CD4-positive, alpha-beta memory T cell (primary cell): ENCODE results near the gene BMX. TPM values are rescaled to one million over a fixed set of nuclear protein-coding genes. Genes with fewer than 3 reads are reported as not detected.

Source experiments
- CTCF ChIA-PET: fragments of 350-600 bp; sonication (Branson Sonifier 250); formaldehyde crosslinking; loops from one replicate; lab custom pipeline; 2021; ENCODE audit warnings: inconsistent platforms; ENCODE audit not compliant: partially characterized antibody; lab: Charles Lee
- POLR2A ChIA-PET: fragments of 350-600 bp; sonication (Branson Sonifier 250); formaldehyde crosslinking; loops from one replicate; lab custom pipeline; 2021; ENCODE audit not compliant: partially characterized antibody; lab: Charles Lee
- DNase-seq, 5 donors: peaks; one replicate each; pipeline versions ENCODE4 v3.0.0 to v3.0.0-alpha.2; 2020 to 2022; ENCODE audit warnings: mixed read lengths in 1 of 5
- H3K27ac ChIP-seq: one replicate; pipeline ENCODE4 v1.7.0; 2013; ENCODE audit warnings: low read depth, low read length
- H3K27me3 ChIP-seq: 2 replicates; pipeline ENCODE4 v1.7.0; 2013; ENCODE audit warnings: mild to moderate bottlenecking, low read length, moderate library complexity; ENCODE audit not compliant: insufficient read depth
- H3K36me3 ChIP-seq: 2 replicates; pipeline ENCODE4 v1.7.0; 2013; ENCODE audit warnings: mild to moderate bottlenecking, low read length, moderate library complexity; ENCODE audit not compliant: insufficient read depth
- H3K4me1 ChIP-seq: 2 replicates; pipeline ENCODE4 v1.7.0; 2013; ENCODE audit warnings: mild to moderate bottlenecking, low read length, moderate library complexity; ENCODE audit not compliant: insufficient read depth
- H3K4me3 ChIP-seq, 2 donors: one replicate each; pipeline ENCODE4 v1.7.0; 2013; ENCODE audit warnings: low read length in 2 of 2, mild to moderate bottlenecking in 1 of 2
- H3K9me3 ChIP-seq, 2 donors: one replicate each; pipeline ENCODE4 v1.7.0; 2013; ENCODE audit warnings: low read length in 2 of 2, control low read depth in 1 of 2; ENCODE audit not compliant: control insufficient read depth in 1 of 2
- H3K27ac Mint-ChIP-seq, 7 donors: one replicate each; pipeline ENCODE4 v1.8.0; 2020 to 2021; ENCODE audit warnings: mixed read lengths in 7 of 7, mild to moderate bottlenecking in 6 of 7, inconsistent platforms in 3 of 7, moderate library complexity in 3 of 7
- H3K27me3 Mint-ChIP-seq, 2 donors: one replicate each; pipeline ENCODE4 v1.8.0; 2020 to 2021; ENCODE audit warnings: mixed read lengths in 2 of 2
- H3K36me3 Mint-ChIP-seq, 2 donors: one replicate each; pipeline ENCODE4 v1.8.0; 2020 to 2021; ENCODE audit warnings: mixed read lengths in 2 of 2, inconsistent platforms in 1 of 2, mild to moderate bottlenecking in 1 of 2
- H3K4me1 Mint-ChIP-seq, 4 donors: one replicate each; pipeline ENCODE4 v1.8.0; 2020 to 2021; ENCODE audit warnings: mixed read lengths in 4 of 4, mild to moderate bottlenecking in 1 of 4
- H3K4me3 Mint-ChIP-seq, 8 donors: one replicate each; pipeline ENCODE4 v1.8.0; 2020 to 2021; ENCODE audit warnings: mixed read lengths in 8 of 8, mild to moderate bottlenecking in 7 of 8, moderate library complexity in 6 of 8, inconsistent platforms in 3 of 8
- H3K9me3 Mint-ChIP-seq, 8 donors: one replicate each; pipeline ENCODE4 v1.8.0; 2020 to 2021; ENCODE audit warnings: mixed read lengths in 8 of 8, mild to moderate bottlenecking in 5 of 8, inconsistent platforms in 3 of 8, moderate library complexity in 1 of 8
- intact Hi-C: fragments of 100-400 bp; cut with micrococcal nuclease; formaldehyde crosslinking; loops from one replicate; pipeline ENCODE4 v1.15.1; 2023
- polyA plus RNA-seq, 2 donors: library from polyadenylated mRNA; unstranded; fragments of 300-500 nt; fragmentation: Illumina TruSeq; gene quantifications; one replicate each; pipeline ENCODE4 v1.2.3, GENCODE V29; 2021
- total RNA-seq, 2 experiments: library from RNA; stranded (reverse); gene quantifications; one replicate each; pipeline ENCODE4 v1.2.3, GENCODE V29; 2021

Gene BMX
- total and polyA plus RNA-seq, 4 experiments from 2014 or later, result not detected

DNA sequence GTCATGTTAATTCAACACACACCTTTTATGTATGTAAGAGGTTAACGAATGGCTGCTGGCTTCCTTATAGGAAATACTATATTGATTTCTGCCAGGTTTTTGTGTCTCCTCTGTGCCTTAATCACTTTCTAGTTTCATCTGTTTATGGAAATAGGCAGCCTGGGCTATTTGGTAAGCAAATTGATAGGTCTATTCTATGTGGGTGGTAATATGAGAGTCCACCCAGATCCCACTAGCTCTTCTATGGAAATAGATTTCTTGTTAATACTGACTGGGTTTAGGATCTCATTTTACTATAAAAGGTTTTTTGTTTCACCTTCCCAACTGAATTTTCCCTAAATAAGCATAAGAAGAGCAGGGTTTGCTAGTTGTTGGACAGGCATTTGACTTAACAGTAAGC lies 4.1 kb downstream of the BMX start:
- Histone ChIP-seq H3K9me3 (no peaks in the 10 kb centered on the region), H3K27me3 (no peaks in the 10 kb centered on the region), H3K27ac (no peak overlapping the region), H3K4me1 (no peaks in the 10 kb centered on the region), H3K4me3 (no peak overlapping the region), H3K36me3 (no peaks in the 10 kb centered on the region)
- H3K27me3 Mint-ChIP-seq, result peaks cover 5 to 8% of the 10 kb centered on the region in 2 donors
- ChIA-PET CTCF (no interaction called here), POLR2A (no interaction called here)
- H3K4me1 Mint-ChIP-seq, result no peaks in the 10 kb centered on the region
- DNase-seq, result no peak
- H3K27ac Mint-ChIP-seq, result no peak overlapping the region
- no peak overlapping the region for H3K4me3 Mint-ChIP-seq
- no peaks in the 10 kb centered on the region for H3K36me3 Mint-ChIP-seq
- H3K9me3 Mint-ChIP-seq, result no peaks in the 10 kb centered on the region
- intact Hi-C loops, result no loop called here

DNA sequence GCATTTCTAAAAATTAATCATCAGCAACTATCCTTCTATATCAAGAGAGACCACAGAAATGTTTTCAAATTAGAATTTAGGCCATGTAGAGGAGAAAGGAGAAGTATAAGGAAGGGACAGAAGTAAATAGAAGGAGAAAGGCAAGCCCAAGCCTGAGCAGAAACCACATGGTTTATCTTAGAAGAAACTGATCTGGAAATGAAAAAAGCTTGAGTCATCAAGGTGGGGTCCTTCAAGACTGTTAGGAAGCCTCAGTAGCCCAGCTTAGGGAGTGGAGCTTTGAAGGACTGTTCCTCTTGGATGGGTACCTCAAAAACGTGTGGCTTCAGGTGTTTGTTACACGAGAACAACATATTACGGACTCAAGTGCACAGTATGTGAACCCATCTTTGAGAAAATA lies 4.5 kb downstream of the BMX start:
- Histone ChIP-seq H3K9me3 (no peaks in the 10 kb centered on the region), H3K27me3 (no peaks in the 10 kb centered on the region), H3K4me1 (no peaks in the 10 kb centered on the region), H3K27ac (no peak overlapping the region), H3K4me3 (no peak overlapping the region), H3K36me3 (no peaks in the 10 kb centered on the region)
- intact Hi-C loops, result no loop called here
- Mint-ChIP-seq H3K4me3 (no peak overlapping the region), H3K36me3 (no peaks in the 10 kb centered on the region), H3K27me3 (peaks cover 5 to 8% of the 10 kb centered on the region in 2 donors), H3K27ac (no peak overlapping the region), H3K9me3 (no peaks in the 10 kb centered on the region), H3K4me1 (no peaks in the 10 kb centered on the region)
- ChIA-PET CTCF (no interaction called here), POLR2A (no interaction called here)
- DNase-seq, result no peak

DNA sequence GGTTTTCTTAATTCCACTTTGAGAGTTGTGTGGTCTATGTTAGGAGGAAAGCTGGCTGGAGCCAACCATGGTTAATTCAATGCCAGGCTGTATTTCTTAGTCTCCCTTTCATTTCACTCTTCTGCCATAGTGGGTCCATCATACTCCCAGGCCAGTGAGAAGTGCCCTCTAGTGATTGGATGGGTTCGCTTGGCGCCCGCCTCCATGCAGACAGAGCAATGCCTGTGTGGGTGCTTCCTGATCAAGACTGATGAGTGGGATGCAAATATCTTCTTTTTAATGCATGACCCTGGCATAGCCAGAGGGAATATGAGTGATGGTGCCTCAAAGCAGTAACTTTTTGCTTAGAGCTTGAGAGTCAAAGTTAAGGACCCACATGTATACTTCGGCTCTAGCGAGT lies 6.4 kb downstream of the BMX start:
- Histone ChIP-seq H3K4me1 (no peaks in the 10 kb centered on the region), H3K9me3 (no peaks in the 10 kb centered on the region), H3K4me3 (no peak overlapping the region), H3K36me3 (no peaks in the 10 kb centered on the region), H3K27me3 (no peaks in the 10 kb centered on the region), H3K27ac (no peak overlapping the region)
- H3K4me3 Mint-ChIP-seq, result no peak overlapping the region
- H3K36me3 Mint-ChIP-seq, result no peaks in the 10 kb centered on the region
- no peaks in the 10 kb centered on the region for H3K4me1 Mint-ChIP-seq
- H3K27me3 Mint-ChIP-seq, result peaks cover 5% of the 10 kb centered on the region in 2 donors
- intact Hi-C loops, result no loop called here
- no peaks in the 10 kb centered on the region for H3K9me3 Mint-ChIP-seq
- ChIA-PET CTCF (no interaction called here), POLR2A (no interaction called here)
- no peak for DNase-seq
- H3K27ac Mint-ChIP-seq, result no peak overlapping the region

DNA sequence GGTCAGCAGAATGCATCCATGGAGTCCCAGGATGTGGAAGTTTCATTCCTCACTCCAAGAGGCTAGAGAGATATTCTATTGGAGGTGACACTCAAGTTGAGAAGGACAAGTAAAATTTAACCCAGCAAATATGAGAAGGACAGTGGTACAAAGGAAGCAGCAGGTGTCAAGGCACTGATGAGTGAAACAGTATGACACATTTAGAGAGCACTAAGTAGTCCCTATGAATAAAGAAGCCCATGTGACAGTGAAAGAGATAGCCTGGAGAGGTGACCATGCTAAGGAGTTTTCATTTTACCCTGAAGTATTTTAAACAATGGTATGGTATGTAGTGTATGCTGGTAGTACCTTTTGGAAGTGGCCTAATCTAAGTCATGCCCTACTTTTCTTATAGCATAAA lies 9.2 kb downstream of the BMX start:
- CTCF ChIA-PET, result no interaction called here
- no peaks in the 10 kb centered on the region for H3K9me3 Mint-ChIP-seq
- Histone ChIP-seq H3K9me3 (no peaks in the 10 kb centered on the region), H3K4me3 (no peak overlapping the region), H3K4me1 (no peaks in the 10 kb centered on the region), H3K36me3 (no peaks in the 10 kb centered on the region), H3K27me3 (no peaks in the 10 kb centered on the region), H3K27ac (no peak overlapping the region)
- no peaks in the 10 kb centered on the region for H3K36me3 Mint-ChIP-seq
- H3K4me1 Mint-ChIP-seq, result no peaks in the 10 kb centered on the region
- H3K27me3 Mint-ChIP-seq, result peaks cover 0 to 5% of the 10 kb centered on the region in 2 donors
- no peak overlapping the region for H3K4me3 Mint-ChIP-seq
- POLR2A ChIA-PET, result no interaction called here
- intact Hi-C loops, result no loop called here
- no peak for DNase-seq
- H3K27ac Mint-ChIP-seq, result no peak overlapping the region

DNA sequence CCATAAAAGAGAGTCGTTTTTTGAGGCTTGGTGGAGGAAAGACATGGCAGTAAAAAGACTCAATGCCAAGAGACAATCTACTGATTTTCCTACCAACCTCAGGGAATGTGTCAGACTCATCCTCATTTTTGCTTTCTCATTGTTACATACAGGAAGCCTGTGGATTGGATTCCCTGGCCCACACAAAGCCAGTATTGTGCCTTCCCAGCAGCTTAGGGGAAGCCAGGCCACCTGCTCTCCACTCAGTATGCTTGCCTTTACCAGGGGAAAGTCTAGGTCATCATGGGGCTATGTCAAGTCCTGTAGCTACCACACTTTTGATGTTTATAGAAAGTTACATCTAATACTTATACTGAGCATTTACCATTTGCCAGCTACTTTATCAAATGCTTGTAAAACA lies 11.0 kb downstream of the BMX start:
- no peaks in the 10 kb centered on the region for H3K36me3 Mint-ChIP-seq
- H3K9me3 ChIP-seq, result no peaks in the 10 kb centered on the region
- H3K27ac ChIP-seq, result no peak overlapping the region
- POLR2A ChIA-PET, result no interaction called here
- no peaks in the 10 kb centered on the region for H3K36me3 ChIP-seq
- no peak overlapping the region for H3K27ac Mint-ChIP-seq
- CTCF ChIA-PET, result no interaction called here
- DNase-seq, result no peak
- H3K9me3 Mint-ChIP-seq, result no peaks in the 10 kb centered on the region
- H3K4me1 Mint-ChIP-seq, result no peaks in the 10 kb centered on the region
- peaks cover 0 to 1% of the 10 kb centered on the region in 2 donors for H3K27me3 Mint-ChIP-seq
- H3K27me3 ChIP-seq, result no peaks in the 10 kb centered on the region
- no peak overlapping the region for H3K4me3 Mint-ChIP-seq
- H3K4me1 ChIP-seq, result no peaks in the 10 kb centered on the region
- intact Hi-C loops, result no loop called here
- H3K4me3 ChIP-seq, result no peak overlapping the region

DNA sequence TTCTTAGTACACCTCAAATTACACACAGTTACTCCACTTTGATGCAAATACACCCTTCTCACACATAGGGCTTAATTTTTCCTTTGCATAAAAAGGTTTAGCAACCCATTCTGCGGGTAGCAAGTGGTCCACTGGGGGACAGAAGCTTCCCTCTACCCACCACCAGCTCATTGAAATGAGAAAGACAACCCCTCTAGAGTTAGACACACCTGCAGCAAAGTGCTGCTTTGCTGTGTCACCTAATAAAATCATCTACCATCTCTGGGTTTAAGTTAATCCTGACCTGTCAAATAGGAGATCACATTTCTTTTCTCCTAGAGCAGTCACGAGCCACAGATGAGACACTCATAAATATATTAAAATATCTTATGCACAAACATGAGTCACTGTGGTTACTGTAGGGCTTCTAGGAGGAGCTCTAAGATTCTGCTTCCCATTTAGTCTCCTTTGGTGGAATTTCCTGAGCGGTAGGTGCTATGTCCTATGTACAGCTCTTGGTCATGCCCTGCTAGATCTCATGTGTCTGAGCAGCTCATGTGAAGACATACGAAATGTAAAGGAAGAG lies 11.9 kb downstream of the BMX start:
- H3K27me3 ChIP-seq, result no peaks in the 10 kb centered on the region
- no peaks in the 10 kb centered on the region for H3K4me1 ChIP-seq
- no peaks in the 10 kb centered on the region for H3K4me1 Mint-ChIP-seq
- no peak overlapping the region for H3K27ac Mint-ChIP-seq
- H3K9me3 ChIP-seq, result no peaks in the 10 kb centered on the region
- intact Hi-C loops, result no loop called here
- H3K36me3 Mint-ChIP-seq, result no peaks in the 10 kb centered on the region
- no peak overlapping the region for H3K4me3 Mint-ChIP-seq
- CTCF ChIA-PET, result no interaction called here
- no peaks in the 10 kb centered on the region for H3K9me3 Mint-ChIP-seq
- H3K27ac ChIP-seq, result no peak overlapping the region
- H3K27me3 Mint-ChIP-seq, result peaks cover 0 to 1% of the 10 kb centered on the region in 2 donors
- POLR2A ChIA-PET, result no interaction called here
- H3K36me3 ChIP-seq, result no peaks in the 10 kb centered on the region
- no peak overlapping the region for H3K4me3 ChIP-seq
- DNase-seq, result no peak

DNA sequence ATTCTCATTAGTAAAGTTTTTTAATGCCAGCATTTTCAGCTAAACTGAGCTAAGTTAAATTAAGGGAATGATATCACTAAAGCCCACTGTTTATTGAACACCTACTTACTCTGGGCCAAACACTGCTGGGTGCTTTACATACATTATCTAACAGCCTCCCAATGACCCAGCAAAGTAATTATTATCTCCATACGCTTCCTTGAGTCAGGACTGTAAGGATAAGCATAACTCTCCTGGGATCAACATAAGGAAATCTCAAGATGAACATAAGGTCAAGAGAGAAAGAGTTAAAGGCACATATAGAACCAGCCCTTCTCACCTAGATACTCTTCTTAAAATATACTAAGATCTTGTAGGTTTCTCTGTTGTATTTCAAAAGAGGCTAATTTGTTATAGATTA lies 13.7 kb downstream of the BMX start:
- DNase-seq, result no peak
- Mint-ChIP-seq H3K27ac (no peak overlapping the region), H3K4me1 (no peaks in the 10 kb centered on the region), H3K9me3 (peaks cover 0 to under 1% (median 0%) of the 10 kb centered on the region in 8 donors), H3K36me3 (no peaks in the 10 kb centered on the region), H3K27me3 (peaks cover 0 to 1% of the 10 kb centered on the region in 2 donors), H3K4me3 (no peak overlapping the region)
- ChIA-PET CTCF (no interaction called here), POLR2A (no interaction called here)
- intact Hi-C loops, result no loop called here
- no peaks in the 10 kb centered on the region for H3K27me3 ChIP-seq
- H3K4me1 ChIP-seq, result no peaks in the 10 kb centered on the region
- H3K4me3 ChIP-seq, result no peak overlapping the region
- H3K27ac ChIP-seq, result no peak overlapping the region
- no peaks in the 10 kb centered on the region for H3K9me3 ChIP-seq
- no peaks in the 10 kb centered on the region for H3K36me3 ChIP-seq

DNA sequence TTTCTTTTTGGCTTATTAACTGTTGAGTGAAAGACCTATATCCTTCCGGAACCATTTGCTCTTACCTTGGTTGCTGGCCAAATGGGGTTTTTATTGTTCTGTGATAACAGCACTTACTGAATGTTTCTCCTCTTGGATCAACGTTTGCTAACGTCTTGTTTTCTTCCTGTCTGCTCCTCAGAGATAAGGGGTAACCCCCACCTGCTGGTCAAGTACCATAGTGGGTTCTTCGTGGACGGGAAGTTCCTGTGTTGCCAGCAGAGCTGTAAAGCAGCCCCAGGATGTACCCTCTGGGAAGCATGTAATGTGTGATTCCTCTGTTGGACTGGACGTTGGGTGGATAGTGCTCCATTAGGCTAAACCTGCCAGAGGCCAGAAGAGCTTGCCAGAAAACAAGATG lies 15.3 kb downstream of the BMX start:
- Mint-ChIP-seq H3K4me3 (no peak overlapping the region), H3K9me3 (peaks cover 0 to 2% (median 0%) of the 10 kb centered on the region in 8 donors), H3K27me3 (peaks cover 0 to 1% of the 10 kb centered on the region in 2 donors), H3K36me3 (no peaks in the 10 kb centered on the region), H3K27ac (no peak overlapping the region), H3K4me1 (no peaks in the 10 kb centered on the region)
- ChIA-PET POLR2A (no interaction called here), CTCF (no interaction called here)
- no peaks in the 10 kb centered on the region for H3K4me1 ChIP-seq
- no peaks in the 10 kb centered on the region for H3K36me3 ChIP-seq
- intact Hi-C loops, result no loop called here
- no peaks in the 10 kb centered on the region for H3K27me3 ChIP-seq
- no peak for DNase-seq
- no peak overlapping the region for H3K4me3 ChIP-seq
- H3K27ac ChIP-seq, result no peak overlapping the region
- H3K9me3 ChIP-seq, result no peaks in the 10 kb centered on the region
